HepG2 (cell line): Measurements from ENCODE around the gene ARMC2. TPM values are rescaled to one million over a fixed set of nuclear protein-coding genes. Genes with fewer than 3 reads are reported as not detected.

Source experiments
- FOXA1 ChIP-seq, 2 experiments: fragments of 450-650 bp in 1 of 2; sonication (generic) in 1 of 2; formaldehyde crosslinking in 1 of 2; IDR thresholded peaks; 2 replicates each; pipeline versions ENCODE4 v1.4.0 to v1.6.1; 2016 to 2020; ENCODE audit warnings: missing genetic modification reagents in 1 of 2
- HNRNPH1 ChIP-seq: fragments of 200-400 bp; formaldehyde crosslinking; optimal IDR thresholded peaks from 2 replicates; pipeline ENCODE3; 2017; ENCODE audit warnings: mild to moderate bottlenecking, low read depth, low read length
- KDM1A ChIP-seq: IDR thresholded peaks from 2 replicates; pipeline ENCODE4 v1.6.1; 2016; ENCODE audit warnings: missing compliant biosample characterization
- LCORL ChIP-seq, 2 experiments: fragments of 450-650 bp in 1 of 2; sonication (generic) in 1 of 2; formaldehyde crosslinking in 1 of 2; IDR thresholded peaks; 2 replicates each; pipeline versions ENCODE4 v1.5.0 to v1.6.1; 2017 to 2020; ENCODE audit warnings: antibody characterized with exemption in 1 of 2, missing genetic modification reagents in 1 of 2
- NBN ChIP-seq: fragments of 450-650 bp; conservative IDR thresholded peaks from 2 replicates; pipeline ENCODE4 v1.6.1; 2017
- NR1H2 ChIP-seq: sonication (generic); formaldehyde crosslinking; IDR thresholded peaks from 2 replicates; pipeline ENCODE4 v1.8.1; 2022; ENCODE audit warnings: low read depth, missing genetic modification reagents, borderline replicate concordance
- PHB2 ChIP-seq: fragments of 450-650 bp; IDR thresholded peaks from 2 replicates; pipeline ENCODE4 v1.6.1; 2018; ENCODE audit not compliant: partially characterized antibody
- POGZ ChIP-seq: sonication (generic); formaldehyde crosslinking; IDR thresholded peaks from 2 replicates; pipeline ENCODE4 v1.4.0; 2020; ENCODE audit warnings: mild to moderate bottlenecking, missing genetic modification reagents
- POLR2G ChIP-seq: fragments of 200-400 bp; formaldehyde crosslinking; IDR thresholded peaks from 2 replicates; pipeline ENCODE4 v1.6.1; 2018; ENCODE audit warnings: mild to moderate bottlenecking, low read depth, low read length, moderate library complexity
- TBX2 ChIP-seq: sonication (generic); formaldehyde crosslinking; IDR thresholded peaks from 2 replicates; pipeline ENCODE4 v1.5.0; 2020; ENCODE audit warnings: missing genetic modification reagents, mild to moderate bottlenecking, borderline replicate concordance
- ZNF224 ChIP-seq: sonication (generic); formaldehyde crosslinking; IDR thresholded peaks from 2 replicates; pipeline ENCODE4 v1.5.0; 2020; ENCODE audit warnings: mild to moderate bottlenecking, missing genetic modification reagents
- ZNF232 ChIP-seq: sonication (generic); formaldehyde crosslinking; IDR thresholded peaks from 2 replicates; pipeline ENCODE4 v1.4.0; 2020; ENCODE audit warnings: missing genetic modification reagents, borderline replicate concordance
- ZNF292 ChIP-seq: sonication (generic); formaldehyde crosslinking; IDR thresholded peaks from 2 replicates; pipeline ENCODE4 v1.8.1; 2022; ENCODE audit warnings: mild to moderate bottlenecking, low read depth, missing genetic modification reagents, borderline replicate concordance
- ZNF670 ChIP-seq: sonication (generic); formaldehyde crosslinking; IDR thresholded peaks from 2 replicates; pipeline ENCODE4 v1.8.0; 2022; ENCODE audit warnings: mild to moderate bottlenecking, missing genetic modification reagents, borderline replicate concordance
- ZNF768 ChIP-seq: sonication (generic); formaldehyde crosslinking; IDR thresholded peaks from 2 replicates; pipeline ENCODE4 v1.4.0; 2020; ENCODE audit warnings: missing genetic modification reagents
- polyA plus RNA-seq, 8 experiments: library from polyadenylated mRNA; depleted of rRNA in 3 of 8; stranded (reverse) in 7 of 8; unstranded in 1 of 8; fragments of >200 nt; fragmentation: Illumina TruSeq in 4 of 8; extraction: Trizol in 4 of 8; gene quantifications; 2 replicates each; pipeline versions ENCODE4 v1.2.1 to v1.2.3, GENCODE V29; 2011 to 2016; ENCODE audit warnings: low read depth in 4 of 8, missing spikeins in 1 of 8, mixed read lengths in 1 of 8; ENCODE audit not compliant: insufficient read depth in 1 of 8
- total RNA-seq, 5 experiments: library from RNA; depleted of rRNA; stranded (reverse); fragments of >200 nt; fragmentation: Illumina TruSeq; extraction: Trizol; gene quantifications; 2 replicates each; pipeline ENCODE4 v1.2.3, GENCODE V29; 2016; ENCODE audit warnings: low read depth in 1 of 5
- TF ChIP-seq, protein P1 (sequence below): conservative IDR thresholded peaks from 2 replicates; pipeline ENCODE4 v1.6.1; 2018; ENCODE audit warnings: missing genetic modification reagents
- TF ChIP-seq, protein P2 (sequence below): sonication (generic); formaldehyde crosslinking; IDR thresholded peaks from 2 replicates; pipeline ENCODE4 v1.4.0; 2020; ENCODE audit warnings: mild to moderate bottlenecking, missing genetic modification reagents
- TF ChIP-seq, protein P3 (sequence below): sonication (generic); formaldehyde crosslinking; IDR thresholded peaks from 2 replicates; pipeline ENCODE4 v1.4.0; 2020; ENCODE audit warnings: low read depth, missing genetic modification reagents
- TF ChIP-seq, protein P4 (sequence below): sonication (generic); formaldehyde crosslinking; IDR thresholded peaks from 2 replicates; pipeline ENCODE4 v1.8.0; 2022; ENCODE audit warnings: mild to moderate bottlenecking, missing genetic modification reagents, moderate library complexity
- TF ChIP-seq, protein P5 (sequence below): sonication (generic); formaldehyde crosslinking; IDR thresholded peaks from 2 replicates; pipeline ENCODE4 v1.4.0; 2020; ENCODE audit warnings: missing genetic modification reagents

Gene ARMC2
- total and polyA plus RNA-seq, 2 of the 13 experiments (the other 11 are each of a cell fraction or from before 2014, with no cell fraction given): 1.4 to 3.2 TPM

DNA sequence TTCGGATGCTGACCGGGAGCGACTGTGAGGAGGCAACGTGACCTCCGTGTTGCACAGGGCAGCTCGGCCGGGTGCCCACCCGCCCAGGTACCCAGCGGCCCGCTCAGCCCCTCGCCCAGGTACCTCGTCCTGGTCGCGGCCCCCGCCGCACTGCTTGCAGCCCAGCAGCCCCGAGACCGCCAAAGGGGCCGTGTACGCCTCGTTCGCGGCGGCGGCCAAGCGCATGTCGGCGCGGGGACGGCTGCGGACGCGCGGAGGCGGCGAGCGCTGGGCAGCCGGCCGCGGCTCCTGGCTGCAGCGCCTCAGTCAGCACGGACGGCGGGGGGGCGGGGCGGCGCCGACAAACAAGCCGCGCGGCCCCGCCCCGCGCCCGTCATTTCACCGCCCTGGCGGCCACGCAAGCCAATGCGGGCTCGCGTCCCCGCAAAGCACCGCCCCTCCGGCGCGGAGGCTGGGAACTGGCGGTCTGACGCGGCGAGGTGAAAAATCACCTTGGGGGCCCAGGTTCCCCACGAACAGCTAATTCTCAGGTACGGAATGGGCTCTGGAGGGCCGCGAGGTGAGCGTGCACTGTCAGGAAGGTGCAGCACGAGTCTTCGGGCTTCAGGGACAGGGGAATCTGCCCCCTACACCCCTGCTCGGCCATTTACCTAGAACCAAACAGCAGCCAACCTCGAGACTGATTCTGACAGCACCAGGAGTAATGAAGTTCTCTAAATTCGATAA is 161.2 kb downstream of the ARMC2 start (continued):
- TF ChIP-seq, protein P1, sequence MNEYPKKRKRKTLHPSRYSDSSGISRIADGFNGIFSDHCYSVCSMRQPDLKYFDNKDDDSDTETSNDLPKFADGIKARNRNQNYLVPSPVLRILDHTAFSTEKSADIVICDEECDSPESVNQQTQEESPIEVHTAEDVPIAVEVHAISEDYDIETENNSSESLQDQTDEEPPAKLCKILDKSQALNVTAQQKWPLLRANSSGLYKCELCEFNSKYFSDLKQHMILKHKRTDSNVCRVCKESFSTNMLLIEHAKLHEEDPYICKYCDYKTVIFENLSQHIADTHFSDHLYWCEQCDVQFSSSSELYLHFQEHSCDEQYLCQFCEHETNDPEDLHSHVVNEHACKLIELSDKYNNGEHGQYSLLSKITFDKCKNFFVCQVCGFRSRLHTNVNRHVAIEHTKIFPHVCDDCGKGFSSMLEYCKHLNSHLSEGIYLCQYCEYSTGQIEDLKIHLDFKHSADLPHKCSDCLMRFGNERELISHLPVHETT (CRISPR knock-in tag): no peak
- peak; percentile 10; the same call in 1 of the 2 replicates for TF ChIP-seq ZNF232 (CRISPR knock-in tag)
- TF ChIP-seq TBX2 (CRISPR knock-in tag): no peak; the same call in 1 of the 2 replicates
- no peak for TF ChIP-seq FOXA1 (IDR thresholded peaks at IDR 0.05)
- no peak for TF ChIP-seq FOXA1 (CRISPR knock-in tag; IDR thresholded peaks at IDR 0.05)
- no peak for TF ChIP-seq LCORL (IDR thresholded peaks at IDR 0.05)
- 0 out of 2 replicates have a peak, but pooled peaks have one; percentile 33 for TF ChIP-seq LCORL (CRISPR knock-in tag; IDR thresholded peaks at IDR 0.05)
- TF ChIP-seq, protein P2, sequence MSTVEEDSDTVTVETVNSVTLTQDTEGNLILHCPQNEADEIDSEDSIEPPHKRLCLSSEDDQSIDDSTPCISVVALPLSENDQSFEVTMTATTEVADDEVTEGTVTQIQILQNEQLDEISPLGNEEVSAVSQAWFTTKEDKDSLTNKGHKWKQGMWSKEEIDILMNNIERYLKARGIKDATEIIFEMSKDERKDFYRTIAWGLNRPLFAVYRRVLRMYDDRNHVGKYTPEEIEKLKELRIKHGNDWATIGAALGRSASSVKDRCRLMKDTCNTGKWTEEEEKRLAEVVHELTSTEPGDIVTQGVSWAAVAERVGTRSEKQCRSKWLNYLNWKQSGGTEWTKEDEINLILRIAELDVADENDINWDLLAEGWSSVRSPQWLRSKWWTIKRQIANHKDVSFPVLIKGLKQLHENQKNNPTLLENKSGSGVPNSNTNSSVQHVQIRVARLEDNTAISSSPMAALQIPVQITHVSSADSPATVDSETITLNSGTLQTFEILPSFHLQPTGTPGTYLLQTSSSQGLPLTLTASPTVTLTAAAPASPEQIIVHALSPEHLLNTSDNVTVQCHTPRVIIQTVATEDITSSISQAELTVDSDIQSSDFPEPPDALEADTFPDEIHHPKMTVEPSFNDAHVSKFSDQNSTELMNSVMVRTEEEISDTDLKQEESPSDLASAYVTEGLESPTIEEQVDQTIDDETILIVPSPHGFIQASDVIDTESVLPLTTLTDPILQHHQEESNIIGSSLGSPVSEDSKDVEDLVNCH: no peak
- 0 out of 2 replicates have a peak, but pooled peaks have one; percentile 5 for TF ChIP-seq ZNF292 (CRISPR knock-in tag)
- TF ChIP-seq POLR2G: peak; percentile 77
- TF ChIP-seq ZNF670 (CRISPR knock-in tag): no peak; the same call in 1 of the 2 replicates
- TF ChIP-seq NBN: no peak
- peak; percentile 60; the same call in 1 of the 2 replicates for TF ChIP-seq ZNF768 (CRISPR knock-in tag)
- TF ChIP-seq POGZ (CRISPR knock-in tag): no peak; the same call in 1 of the 2 replicates
- TF ChIP-seq, protein P3, sequence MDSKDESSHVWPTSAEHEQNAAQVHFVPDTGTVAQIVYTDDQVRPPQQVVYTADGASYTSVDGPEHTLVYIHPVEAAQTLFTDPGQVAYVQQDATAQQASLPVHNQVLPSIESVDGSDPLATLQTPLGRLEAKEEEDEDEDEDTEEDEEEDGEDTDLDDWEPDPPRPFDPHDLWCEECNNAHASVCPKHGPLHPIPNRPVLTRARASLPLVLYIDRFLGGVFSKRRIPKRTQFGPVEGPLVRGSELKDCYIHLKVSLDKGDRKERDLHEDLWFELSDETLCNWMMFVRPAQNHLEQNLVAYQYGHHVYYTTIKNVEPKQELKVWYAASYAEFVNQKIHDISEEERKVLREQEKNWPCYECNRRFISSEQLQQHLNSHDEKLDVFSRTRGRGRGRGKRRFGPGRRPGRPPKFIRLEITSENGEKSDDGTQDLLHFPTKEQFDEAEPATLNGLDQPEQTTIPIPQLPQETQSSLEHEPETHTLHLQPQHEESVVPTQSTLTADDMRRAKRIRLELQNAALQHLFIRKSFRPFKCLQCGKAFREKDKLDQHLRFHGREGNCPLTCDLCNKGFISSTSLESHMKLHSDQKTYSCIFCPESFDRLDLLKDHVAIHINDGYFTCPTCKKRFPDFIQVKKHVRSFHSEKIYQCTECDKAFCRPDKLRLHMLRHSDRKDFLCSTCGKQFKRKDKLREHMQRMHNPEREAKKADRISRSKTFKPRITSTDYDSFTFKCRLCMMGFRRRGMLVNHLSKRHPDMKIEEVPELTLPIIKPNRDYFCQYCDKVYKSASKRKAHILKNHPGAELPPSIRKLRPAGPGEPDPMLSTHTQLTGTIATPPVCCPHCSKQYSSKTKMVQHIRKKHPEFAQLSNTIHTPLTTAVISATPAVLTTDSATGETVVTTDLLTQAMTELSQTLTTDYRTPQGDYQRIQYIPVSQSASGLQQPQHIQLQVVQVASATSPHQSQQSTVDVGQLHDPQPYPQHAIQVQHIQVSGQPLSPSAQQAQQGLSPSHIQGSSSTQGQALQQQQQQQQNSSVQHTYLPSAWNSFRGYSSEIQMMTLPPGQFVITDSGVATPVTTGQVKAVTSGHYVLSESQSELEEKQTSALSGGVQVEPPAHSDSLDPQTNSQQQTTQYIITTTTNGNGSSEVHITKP (CRISPR knock-in tag): no peak
- no peak for TF ChIP-seq NR1H2 (CRISPR knock-in tag)
- no peak for TF ChIP-seq KDM1A (CRISPR knock-in tag)
- TF ChIP-seq, protein P4, sequence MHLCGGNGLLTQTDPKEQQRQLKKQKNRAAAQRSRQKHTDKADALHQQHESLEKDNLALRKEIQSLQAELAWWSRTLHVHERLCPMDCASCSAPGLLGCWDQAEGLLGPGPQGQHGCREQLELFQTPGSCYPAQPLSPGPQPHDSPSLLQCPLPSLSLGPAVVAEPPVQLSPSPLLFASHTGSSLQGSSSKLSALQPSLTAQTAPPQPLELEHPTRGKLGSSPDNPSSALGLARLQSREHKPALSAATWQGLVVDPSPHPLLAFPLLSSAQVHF (CRISPR knock-in tag): 0 out of 2 replicates have a peak, but pooled peaks have one; percentile 60
- no peak for TF ChIP-seq HNRNPH1
- no peak for TF ChIP-seq PHB2
- TF ChIP-seq ZNF224 (CRISPR knock-in tag): no peak
- TF ChIP-seq, protein P5, sequence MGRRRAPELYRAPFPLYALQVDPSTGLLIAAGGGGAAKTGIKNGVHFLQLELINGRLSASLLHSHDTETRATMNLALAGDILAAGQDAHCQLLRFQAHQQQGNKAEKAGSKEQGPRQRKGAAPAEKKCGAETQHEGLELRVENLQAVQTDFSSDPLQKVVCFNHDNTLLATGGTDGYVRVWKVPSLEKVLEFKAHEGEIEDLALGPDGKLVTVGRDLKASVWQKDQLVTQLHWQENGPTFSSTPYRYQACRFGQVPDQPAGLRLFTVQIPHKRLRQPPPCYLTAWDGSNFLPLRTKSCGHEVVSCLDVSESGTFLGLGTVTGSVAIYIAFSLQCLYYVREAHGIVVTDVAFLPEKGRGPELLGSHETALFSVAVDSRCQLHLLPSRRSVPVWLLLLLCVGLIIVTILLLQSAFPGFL (CRISPR knock-in tag): no peak
